ENCODE data around the gene KLHL20.

- TF ChIP-seq CTCF (IDR thresholded peaks at IDR 0.05) (no peak), POLR2A (IDR thresholded peaks at IDR 0.05) (no peak), EP300 (IDR thresholded peaks at IDR 0.05) (no peak), POLR2AphosphoS5 (IDR thresholded peaks at IDR 0.05) (no peak)
These were observed 381 bp upstream of the KLHL20 start for GRCh38 chr1:173714441-173714758.
